M059J (cell line): Measurements from ENCODE around the gene ZIC1. TPM values are rescaled to one million over a fixed set of nuclear protein-coding genes. Genes with fewer than 3 reads are reported as not detected.

Experiments used
- DNase-seq: peaks from one replicate; pipeline ENCODE4 v3.0.0-alpha.2; 2012; ENCODE audit warnings: low read depth
- total RNA-seq: library from RNA; depleted of rRNA; stranded (reverse); fragments of >200 nt; shearing (Covaris generic); gene quantifications from 2 replicates; pipeline ENCODE4 v1.2.3, GENCODE V29; 2014; rRNA removed

ZIC1 gene
- total RNA-seq, 1 experiment from 2014 or later = 7.9 TPM

- DNase-seq = no peak
Measured at GRCh38 chr3:147422196-147422595, 13.0 kb downstream of the ZIC1 start.

- peak; percentile 10 for DNase-seq
Measured at GRCh38 chr3:147422601-147423536, 13.7 kb downstream of the ZIC1 start.

- DNase-seq = no peak
Measured at GRCh38 chr3:147423537-147423797, 14.3 kb downstream of the ZIC1 start.

GRCh38 chr3:147423798-147424580 is 14.8 kb downstream of the ZIC1 start:
- no peak for DNase-seq

- no peak for DNase-seq
Measured at GRCh38 chr3:147424581-147425387, 15.6 kb downstream of the ZIC1 start.

GRCh38 chr3:147425388-147425850 is 16.3 kb downstream of the ZIC1 start:
- no peak for DNase-seq

- DNase-seq = no peak
Measured at GRCh38 chr3:147426931-147427330, 17.8 kb downstream of the ZIC1 start.

- no peak for DNase-seq
Measured at GRCh38 chr3:147427746-147428145, 18.6 kb downstream of the ZIC1 start.

- DNase-seq = no peak
Measured at GRCh38 chr3:147428326-147428725, 19.2 kb downstream of the ZIC1 start.

GRCh38 chr3:147428754-147429153 is 19.6 kb downstream of the ZIC1 start:
- DNase-seq = no peak

GRCh38 chr3:147431751-147432150 is 22.6 kb downstream of the ZIC1 start:
- no peak for DNase-seq

- DNase-seq = no peak
Measured at GRCh38 chr3:147447224-147447623, 38.1 kb downstream of the ZIC1 start.

- DNase-seq = no peak
Measured at GRCh38 chr3:147449669-147450068, 40.5 kb downstream of the ZIC1 start.

- no peak for DNase-seq
Measured at GRCh38 chr3:147458995-147459704, 50.0 kb downstream of the ZIC1 start.

GRCh38 chr3:147462856-147463255 is 53.7 kb downstream of the ZIC1 start:
- no peak for DNase-seq

Other genes with a start within 250 kb of the ZIC1 start
- gene ZIC4, start 2.8 kb upstream of the ZIC1 start, total RNA-seq = 0.02 TPM in 1 of 2 replicates, not detected in the other